Stimulated activated CD8-positive, alpha-beta memory T cell treated with anti-CD3 and anti-CD28 coated beads, Interleukin-7, amount 100 ng/mL, for 48 hours (primary cell): ENCODE data around the gene ZNF41.
"Not testable (repeated sequence)": the region's sequence is repeated elsewhere in the genome, so short reads cannot be mapped to it uniquely, and the experiment has no call there.

ENCODE experiments used
- DNase-seq, 2 donors: peaks; one replicate each; pipeline ENCODE4 v3.0.0-alpha.2; 2020; ENCODE audit warnings: low read depth in 1 of 2; ENCODE audit errors: extremely low read depth in 1 of 2

The ZNF41 gene

DNA sequence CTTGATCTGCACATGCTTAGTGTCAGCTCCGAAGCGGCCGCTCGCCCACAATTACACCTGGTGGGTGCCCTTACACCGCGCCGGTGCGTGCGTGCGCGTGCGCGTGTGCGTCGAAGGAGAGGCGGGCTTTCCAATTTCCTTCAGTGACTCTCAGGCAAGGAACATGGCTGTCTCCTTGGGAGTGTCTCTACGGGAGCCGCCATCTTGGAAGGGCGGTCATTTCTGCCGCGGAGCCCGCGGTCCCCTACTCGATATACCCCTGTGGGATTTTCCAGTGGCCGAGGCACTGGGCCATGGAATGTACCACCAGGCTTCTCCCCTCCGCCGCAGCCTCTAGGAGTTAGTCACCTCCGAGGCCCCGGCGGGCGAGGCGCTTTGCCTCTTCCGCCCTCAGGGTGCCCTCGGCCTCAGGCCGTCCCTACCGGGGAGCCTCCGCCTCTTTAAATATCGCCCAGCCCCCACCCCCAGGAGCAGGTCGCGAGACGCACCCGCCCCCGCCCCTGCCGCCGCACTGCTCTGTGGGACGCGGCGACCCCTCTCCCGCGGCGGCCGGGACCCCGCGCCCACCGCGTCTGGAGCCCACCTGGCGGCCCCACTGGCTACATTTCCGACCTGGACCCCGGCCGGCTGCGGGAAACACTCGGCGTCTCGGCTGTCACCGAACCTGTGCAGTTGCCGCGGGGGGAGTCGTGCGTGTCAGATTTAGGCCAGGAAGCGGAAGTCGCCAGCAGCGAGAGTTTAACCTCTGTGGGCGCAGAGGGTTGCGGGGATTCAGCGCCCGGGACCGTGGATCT, at the start of gene ZNF41:
TSS of gene ZNF41 (minus strand) at position 711 of the 794 bp plus-strand sequence. CDS start 15,741 bp downstream, outside the sequence.
- DNase-seq, result peak; percentile 47 to 64

GRCh38 chrX:47530049-47530448, 47.0 kb upstream of the ZNF41 start:
- no peak for DNase-seq

DNA sequence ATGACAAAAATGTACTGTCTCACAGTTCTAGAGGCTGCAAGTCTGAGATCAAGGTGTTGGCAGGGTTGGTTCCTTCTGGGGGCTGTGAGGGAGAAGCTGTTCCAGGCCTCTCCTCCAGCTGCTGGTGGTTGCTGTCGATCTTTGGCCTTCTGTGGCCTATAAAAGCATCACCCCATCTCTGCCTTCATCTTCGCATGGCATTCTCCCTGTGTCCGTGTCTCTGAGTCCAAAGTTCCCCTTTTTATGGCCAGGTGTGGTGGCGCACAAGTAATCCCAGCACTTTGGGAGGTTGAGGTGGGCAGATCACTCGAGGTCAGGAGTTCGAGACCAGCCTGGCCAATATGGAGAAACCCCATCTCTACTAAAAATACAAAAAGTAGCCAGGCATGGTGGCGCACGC, 46.5 kb upstream of the ZNF41 start:
- DNase-seq, result no peak

- DNase-seq, result no peak
These were observed 40.7 kb upstream of the ZNF41 start for GRCh38 chrX:47523713-47524166.

DNA sequence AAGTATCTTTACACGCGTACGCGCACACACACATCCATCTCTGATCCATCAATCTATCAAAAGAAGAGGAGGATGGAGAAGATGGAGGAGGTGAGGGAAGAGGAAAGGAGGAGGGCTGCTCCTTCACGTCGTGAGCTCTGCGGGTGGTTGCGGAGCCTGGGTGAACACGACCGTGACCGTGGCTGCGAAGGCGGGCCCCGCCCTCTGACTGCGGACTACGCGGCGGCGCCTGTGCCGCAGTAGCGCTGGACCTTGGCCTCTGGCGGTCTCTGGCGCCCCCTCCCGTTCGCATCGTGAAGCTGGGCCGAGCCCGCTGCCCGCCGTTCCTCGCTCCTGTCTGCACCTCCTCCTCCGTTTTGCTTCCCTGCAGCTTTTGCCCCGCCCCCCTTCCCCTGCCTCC, 40.3 kb upstream of the ZNF41 start:
- peak; percentile 58 to 60 for DNase-seq

DNA sequence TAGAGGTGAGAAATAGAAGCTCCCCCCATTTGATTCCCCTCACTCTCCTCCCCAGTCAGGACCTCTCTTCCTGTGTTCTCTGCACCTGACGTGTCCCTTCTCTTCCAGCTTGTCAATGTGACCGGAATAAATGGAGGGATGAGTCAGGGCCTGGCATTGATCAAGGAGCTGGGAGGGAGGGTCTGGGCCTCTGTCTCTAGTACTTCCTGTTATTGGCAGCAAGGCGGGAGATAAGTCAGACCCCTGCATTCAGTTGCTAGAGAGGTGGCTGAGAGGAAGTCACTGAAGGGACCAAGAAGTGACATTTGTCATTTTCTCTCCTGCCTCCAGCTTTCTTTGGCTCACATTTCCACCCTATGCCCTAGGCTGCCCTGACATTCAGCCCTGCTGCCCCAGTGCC, 35.1 kb upstream of the ZNF41 start:
- DNase-seq, result no peak

DNA sequence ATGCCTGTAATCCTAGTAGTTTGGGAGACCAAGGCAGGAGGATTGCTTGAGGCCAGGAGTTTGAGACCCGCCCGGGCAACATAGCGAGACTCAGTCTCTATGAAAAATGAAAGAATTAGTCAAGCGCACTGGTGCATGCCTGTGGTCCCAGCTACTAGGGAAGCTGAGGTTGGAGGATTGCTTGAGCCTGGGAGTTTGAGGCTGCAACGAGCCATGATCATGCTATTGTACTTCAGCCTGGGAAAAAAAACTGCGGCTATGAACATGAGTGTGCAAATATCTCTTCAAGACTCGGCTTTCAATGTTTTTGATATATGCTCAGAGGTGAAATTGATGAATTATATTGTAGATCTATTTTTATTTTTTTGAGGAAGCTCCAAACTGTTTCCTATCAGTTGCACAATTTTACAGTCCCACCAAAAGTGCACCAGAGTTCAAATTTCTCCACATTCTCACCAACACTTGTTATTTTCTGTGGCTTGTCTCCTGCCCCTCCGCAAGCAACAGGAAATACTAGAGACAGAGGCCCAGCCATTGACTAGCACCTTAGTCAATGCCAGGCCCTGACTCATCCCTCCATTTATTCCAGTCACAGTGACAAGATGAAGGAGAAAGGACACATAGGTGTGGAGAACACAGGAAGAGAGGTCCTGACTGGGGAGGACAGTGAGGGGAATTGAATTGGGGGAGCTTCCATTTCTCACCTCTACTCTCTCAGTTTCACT, 33.1 kb upstream of the ZNF41 start:
- DNase-seq, result no peak

DNA sequence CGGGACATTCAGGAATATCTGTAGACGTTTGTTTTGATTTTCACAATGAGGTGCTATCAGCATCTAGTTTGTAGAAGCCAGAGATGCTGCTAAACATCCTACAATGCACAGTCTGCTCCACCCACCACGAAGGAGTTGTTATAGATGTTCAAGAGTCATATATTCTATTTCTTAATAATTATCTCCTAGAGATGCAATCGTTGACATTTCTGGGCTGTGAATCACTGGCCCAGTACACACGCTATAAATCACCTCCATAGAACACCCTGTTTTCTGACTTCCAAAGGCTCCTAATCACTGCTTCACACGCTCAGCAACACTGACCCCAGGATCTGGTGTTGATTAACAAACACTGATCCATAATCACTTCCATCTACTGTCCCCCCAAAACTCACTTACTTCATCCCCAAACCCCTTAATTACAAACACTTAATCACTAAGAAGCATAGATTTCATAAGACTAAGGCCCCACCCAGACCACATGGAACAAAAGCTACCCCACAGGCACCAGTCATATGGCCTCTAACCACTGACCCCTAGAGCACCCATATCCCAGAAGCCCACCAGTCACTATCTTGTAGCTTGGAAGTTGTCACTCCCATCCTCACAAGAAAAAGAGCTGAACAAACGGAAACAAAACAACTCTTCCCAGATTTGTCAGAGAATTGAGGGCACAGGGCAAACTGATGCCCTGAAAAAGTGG, 31.7 kb upstream of the ZNF41 start:
- no peak for DNase-seq

DNA sequence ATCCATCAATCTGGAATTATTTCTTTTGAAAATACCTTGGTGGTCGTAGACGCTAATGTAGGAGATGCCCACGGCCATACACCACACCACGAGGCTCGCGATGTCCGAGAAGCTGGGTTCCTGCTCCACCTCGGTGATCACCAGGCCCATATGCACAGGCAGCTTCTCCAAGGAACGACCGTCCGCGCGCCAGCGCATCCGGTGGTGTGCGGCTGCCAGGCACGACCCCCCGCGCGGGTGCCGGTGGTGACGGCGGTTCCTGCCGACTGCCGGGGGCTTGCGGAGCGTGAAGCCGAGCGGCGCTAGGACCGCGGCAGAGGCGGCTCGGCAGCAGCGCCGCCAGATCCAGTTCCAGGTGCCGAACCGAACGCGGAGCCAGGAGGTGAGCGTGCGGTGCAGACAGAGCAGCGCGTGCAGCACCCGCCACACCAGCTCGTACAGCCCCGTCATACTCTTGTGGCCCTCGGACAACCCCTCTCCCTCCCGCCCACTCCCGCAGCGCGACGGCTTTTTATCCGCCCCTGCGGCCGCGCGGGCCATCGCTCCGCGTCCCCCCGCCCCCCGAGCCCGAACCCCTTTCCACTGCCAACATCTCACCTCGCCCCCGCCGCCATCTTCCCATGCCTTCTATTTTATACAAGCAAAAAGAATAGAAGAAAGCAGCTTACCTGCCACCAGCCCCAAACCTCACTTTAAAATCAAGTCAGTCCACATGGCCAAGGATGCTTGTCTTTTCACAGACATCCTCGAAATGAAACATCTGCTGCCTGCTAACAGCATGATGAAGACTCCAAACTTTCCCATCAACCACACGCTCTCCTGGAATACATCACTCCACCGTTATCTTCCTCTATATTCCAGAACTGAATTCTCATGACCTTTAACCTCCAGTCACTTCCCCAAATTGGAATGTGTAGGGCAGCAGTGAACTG, 30.3 kb upstream of the ZNF41 start:
- not testable (repeated sequence) for DNase-seq

- DNase-seq, result not testable (repeated sequence)
These were observed 29.4 kb upstream of the ZNF41 start for GRCh38 chrX:47512383-47512782.

- no peak for DNase-seq
These were observed 24.3 kb upstream of the ZNF41 start for GRCh38 chrX:47507153-47507867.

- no peak for DNase-seq
These were observed 20.1 kb upstream of the ZNF41 start for GRCh38 chrX:47503151-47503550.

DNA sequence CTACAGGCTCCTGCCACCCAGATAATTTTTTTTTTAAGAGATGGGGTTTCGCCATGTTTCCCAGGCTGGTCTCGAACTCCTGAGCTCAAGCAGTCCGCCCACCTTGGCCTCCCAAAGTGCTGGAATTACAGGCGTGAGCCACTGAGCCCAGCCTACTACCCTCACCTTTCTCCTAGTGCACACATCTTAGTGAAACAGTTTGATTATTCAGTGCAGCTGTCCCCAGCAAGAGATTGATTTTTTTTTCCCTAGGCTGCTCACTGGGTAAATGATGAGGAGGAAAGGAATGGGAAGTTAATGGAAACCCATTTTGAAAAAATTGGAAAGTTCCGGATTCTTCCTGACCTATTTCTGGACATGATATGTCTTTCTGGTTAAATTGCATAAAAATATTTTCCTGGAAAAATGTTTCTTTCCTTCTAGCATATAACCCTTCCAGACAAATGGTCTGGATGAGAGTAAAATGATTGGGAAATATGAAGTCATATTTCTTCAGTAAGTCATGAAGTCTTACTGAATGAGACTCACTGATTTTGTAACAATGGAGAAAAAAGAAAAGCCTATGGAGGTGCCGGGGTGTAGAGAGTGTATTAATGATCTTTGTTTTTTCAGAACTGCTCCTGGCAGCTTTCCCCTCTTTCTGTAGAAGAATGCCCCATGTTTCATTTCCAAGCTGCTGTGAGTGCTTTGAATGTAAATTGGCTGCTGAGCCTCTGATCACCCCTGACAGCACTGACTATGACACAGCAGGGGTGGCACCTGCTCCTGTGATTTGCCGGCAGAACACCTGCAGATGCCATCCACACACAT, 19.5 kb upstream of the ZNF41 start:
- DNase-seq, result no peak

DNA sequence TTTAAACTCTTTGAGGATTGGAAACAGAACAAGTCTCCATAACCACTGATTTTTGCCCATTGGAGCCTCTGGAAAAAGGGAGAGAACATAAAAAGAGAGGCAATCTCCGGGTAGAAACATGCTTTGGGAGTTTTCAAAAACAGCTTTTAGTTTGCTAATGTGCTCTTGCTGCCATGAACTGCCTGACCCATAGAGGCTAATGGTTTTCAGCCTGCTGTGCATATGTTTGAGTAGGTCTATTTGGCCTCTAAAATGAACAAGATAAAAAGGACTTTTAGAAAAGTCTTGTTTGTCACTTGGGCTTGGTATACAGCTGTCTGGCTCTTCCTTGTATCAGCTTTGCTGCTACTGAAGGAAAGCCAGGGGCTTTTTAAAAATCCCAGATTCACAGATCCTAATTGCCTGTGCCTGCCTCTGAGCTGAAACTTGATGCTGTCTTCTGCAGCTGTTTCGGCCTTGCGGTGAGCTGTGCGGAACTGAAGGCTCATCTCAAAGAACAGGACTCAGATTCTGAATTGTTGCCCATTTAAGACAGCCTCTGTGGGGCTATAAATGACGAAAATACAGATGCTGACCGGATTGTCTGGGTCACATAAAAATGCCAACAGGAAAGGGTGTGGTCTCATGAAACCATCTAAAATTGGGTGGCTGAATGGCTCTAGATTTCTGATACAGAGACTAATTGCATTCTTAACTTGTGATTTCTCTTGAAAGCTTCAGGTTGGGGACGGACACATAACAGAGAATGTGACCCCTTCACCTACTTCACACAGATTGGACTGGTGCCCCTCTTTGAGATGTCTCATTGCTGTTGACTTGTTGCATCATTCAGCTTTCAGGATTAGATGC, 18.4 kb upstream of the ZNF41 start:
- no peak for DNase-seq

DNA sequence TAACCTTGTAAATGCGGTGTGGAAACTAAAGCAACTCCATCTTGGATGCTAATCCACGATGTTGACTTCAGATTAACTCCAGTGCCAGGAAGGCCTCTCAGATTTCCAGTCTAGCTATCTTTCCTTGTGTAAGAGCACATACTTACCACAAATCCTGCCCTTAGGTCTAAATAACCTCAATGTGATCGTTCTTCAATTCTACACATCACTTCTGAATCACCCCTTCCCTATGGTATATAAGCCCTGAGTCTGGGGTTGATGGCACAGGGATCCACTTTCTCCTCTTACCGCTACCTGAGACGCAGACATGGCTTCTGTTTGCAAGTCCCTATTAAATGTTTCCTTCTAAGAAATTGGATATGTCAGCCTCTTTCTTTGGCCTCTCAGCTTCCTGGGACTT, 17.5 kb upstream of the ZNF41 start:
- DNase-seq, result no peak

DNA sequence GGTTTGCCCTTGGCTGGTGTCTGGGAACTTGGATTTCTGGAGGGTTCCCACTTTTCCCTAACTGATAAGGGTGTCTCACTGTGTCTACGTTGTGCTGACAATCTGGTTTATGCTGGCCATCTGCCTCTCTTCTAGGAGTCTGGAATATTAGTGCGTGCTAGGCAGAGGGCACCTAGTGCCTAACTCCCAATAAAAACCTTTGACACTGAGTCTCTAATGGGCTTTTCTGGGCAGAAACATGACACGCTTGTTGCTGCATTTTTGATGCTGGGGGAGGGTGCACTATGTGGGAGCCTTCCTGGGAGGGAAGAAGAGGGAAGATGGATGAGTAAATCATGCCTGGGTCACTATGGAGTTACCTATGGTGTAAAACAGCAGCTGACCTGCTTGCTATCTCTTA, 16.3 kb upstream of the ZNF41 start:
- DNase-seq, result no peak

- no peak for DNase-seq
These were observed 15.4 kb upstream of the ZNF41 start for GRCh38 chrX:47498411-47498810.

DNA sequence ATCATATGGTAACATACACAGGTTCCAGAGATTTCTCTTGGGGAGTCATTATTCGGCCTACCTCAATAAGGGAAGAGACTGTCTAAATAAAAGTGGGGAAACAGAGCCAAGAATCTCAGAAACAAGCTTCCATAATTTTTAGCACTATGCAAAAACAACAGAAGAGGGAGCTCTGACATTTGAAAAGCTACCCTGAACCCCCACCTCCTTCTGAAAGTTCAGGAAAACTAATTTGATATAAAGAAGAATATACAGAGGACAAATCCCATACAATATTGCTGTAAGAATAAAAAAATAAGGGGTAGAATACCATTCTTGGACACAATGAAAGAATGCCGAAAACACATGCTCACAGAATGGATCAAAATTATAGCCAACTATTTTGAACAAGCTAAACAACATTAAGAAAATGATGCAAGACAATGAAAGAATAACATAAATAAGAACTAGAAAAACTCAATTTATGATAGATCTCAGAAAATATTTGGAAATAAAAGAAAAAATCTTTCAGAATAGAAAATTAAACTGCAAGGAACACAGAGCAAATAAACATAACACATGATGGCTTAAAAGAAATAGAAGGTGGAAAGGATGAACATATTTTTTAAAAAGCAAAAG, 14.4 kb upstream of the ZNF41 start:
- no peak for DNase-seq
